ENCODE results near the gene ZSWIM9. TPM values are rescaled to one million over a fixed set of nuclear protein-coding genes. Genes with fewer than 3 reads are reported as not detected.

ZSWIM9 gene
- total RNA-seq: 1 to 10 TPM; 4.2 to 6.1 (median 5.4) TPM

GRCh38 chr19:48169939-48170803, at the start of gene ZSWIM9, which contains the start of gene LIG1:
TSS of gene ZSWIM9 (plus strand) at chr19:48170680. CDS start at chr19:48171803, 1,123 bp downstream.
TSS of gene LIG1 (minus strand) at chr19:48170344. CDS start at chr19:48165566, 4,778 bp downstream.
- Histone ChIP-seq H3K9me3 (no peaks in the 10 kb centered on the region), H3K4me1 (peaks cover 6 to 11% of the 10 kb centered on the region in 2 donors), H3K27me3 (no peaks in the 10 kb centered on the region), H3K4me3 (replicated peaks in 1 of 3) (peak within 1 kb of the TSS; percentile 74 to 81 (median 77)), H3K36me3 (peaks cover 0 to 11% of the 10 kb centered on the region in 2 donors), H3K27ac (peak within 1 kb of the TSS; percentile 89 to 91 (median 90))
- peak; percentile 95 to 96 for DNase-seq
- WGBS, 2 donors: 0% methylated on average over 14 to 49 of the region's 82 CpGs
- TF ChIP-seq CTCF (IDR thresholded peaks at IDR 0.05) (no peak), POLR2A (IDR thresholded peaks at IDR 0.05) (peak in 1 of 2 donors; percentile 29)
- intact Hi-C loops (cut with DNase I): no loop called here

GRCh38 chr19:48121066-48121465, 49.4 kb upstream of the ZSWIM9 start:
- Histone ChIP-seq H3K4me3 (replicated peaks in 1 of 3) (no peak overlapping the region), H3K36me3 (no peaks in the 10 kb centered on the region), H3K4me1 (peaks cover 0 to 6% of the 10 kb centered on the region in 2 donors), H3K9me3 (no peaks in the 10 kb centered on the region), H3K27ac (no peak overlapping the region), H3K27me3 (no peaks in the 10 kb centered on the region)
- intact Hi-C loops (cut with DNase I): no loop called here
- TF ChIP-seq POLR2A (IDR thresholded peaks at IDR 0.05): no peak
- no peak for TF ChIP-seq CTCF (IDR thresholded peaks at IDR 0.05)
- DNase-seq: no peak
- 89 to 93% methylated on average over 14 of the region's 14 CpGs for WGBS, 2 donors

- Histone ChIP-seq H3K27ac (peak overlapping the region; percentile 2 to 45 (median 45)), H3K36me3 (no peaks in the 10 kb centered on the region), H3K27me3 (no peaks in the 10 kb centered on the region), H3K9me3 (no peaks in the 10 kb centered on the region), H3K4me3 (replicated peaks in 1 of 3) (no peak overlapping the region), H3K4me1 (peaks cover 0 to 6% of the 10 kb centered on the region in 2 donors)
- WGBS, 2 donors: 37 to 57% methylated on average over 10 of the region's 10 CpGs
- intact Hi-C loops (cut with DNase I): no loop called here
- DNase-seq: peak; percentile 62 to 68
- no peak for TF ChIP-seq CTCF (IDR thresholded peaks at IDR 0.05)
- TF ChIP-seq POLR2A (IDR thresholded peaks at IDR 0.05): no peak
Observed at GRCh38 chr19:48121909-48122371, 48.5 kb upstream of the ZSWIM9 start.

- TF ChIP-seq POLR2A (IDR thresholded peaks at IDR 0.05): no peak
- TF ChIP-seq CTCF (IDR thresholded peaks at IDR 0.05): no peak
- 64 to 71% methylated on average over 14 of the region's 14 CpGs for WGBS, 2 donors
- Histone ChIP-seq H3K36me3 (no peaks in the 10 kb centered on the region), H3K9me3 (no peaks in the 10 kb centered on the region), H3K4me1 (peaks cover 0 to 6% of the 10 kb centered on the region in 2 donors), H3K27ac (peak overlapping the region; percentile 2 to 45 (median 21)), H3K4me3 (replicated peaks in 1 of 3) (no peak overlapping the region), H3K27me3 (no peaks in the 10 kb centered on the region)
- DNase-seq: no peak
- intact Hi-C loops (cut with DNase I): no loop called here
Observed at GRCh38 chr19:48122421-48122820, 48.1 kb upstream of the ZSWIM9 start.

Measured in thyroid gland (tissue), 4 donors.